Fibroblast of lung (primary cell): ENCODE measurements around the gene KIAA0586. TPM values are rescaled to one million over a fixed set of nuclear protein-coding genes. Genes with fewer than 3 reads are reported as not detected.

Source experiments
- DNase-seq, 2 donors: peaks; one replicate each; pipeline versions ENCODE4 v3.0.0 to v3.0.0-alpha.2; 2010; ENCODE audit warnings: low read depth in 2 of 2
- H2AFZ ChIP-seq: 2 replicates; pipeline ENCODE4 v1.5.1; 2012; ENCODE audit warnings: low read length, control low read depth, inconsistent platforms
- H3K27ac ChIP-seq: 2 replicates; pipeline ENCODE4 v1.5.1; 2011; ENCODE audit warnings: low read length, control low read depth; ENCODE audit not compliant: insufficient read depth
- H3K27me3 ChIP-seq: 2 replicates; pipeline ENCODE4 v1.5.1; 2011; ENCODE audit warnings: mild to moderate bottlenecking, low read length; ENCODE audit not compliant: control insufficient read depth, insufficient read depth
- H3K36me3 ChIP-seq: 2 replicates; pipeline ENCODE4 v1.5.1; 2011; ENCODE audit warnings: low read length; ENCODE audit not compliant: control insufficient read depth, insufficient read depth
- H3K4me1 ChIP-seq: 2 replicates; pipeline ENCODE4 v1.5.1; 2011; ENCODE audit warnings: low read length; ENCODE audit not compliant: control insufficient read depth, insufficient read depth; ENCODE audit errors: extremely low read depth
- H3K4me2 ChIP-seq: 2 replicates; pipeline ENCODE4 v1.5.1; 2011; ENCODE audit warnings: low read length, control low read depth; ENCODE audit not compliant: insufficient read depth; ENCODE audit errors: extremely low read depth
- H3K4me3 ChIP-seq, 4 experiments: fragments of 200-600 bp in 1 of 4; sonication (generic) in 1 of 4; replicated peaks in 1 of 4; 2 replicates each; pipeline ENCODE4 v1.5.1; 2011 to 2016; ENCODE audit warnings: low read length in 4 of 4, low read depth in 3 of 4, mild to moderate bottlenecking in 3 of 4, control low read depth in 2 of 4, inconsistent platforms in 1 of 4, mixed read lengths in 1 of 4; ENCODE audit not compliant: insufficient read depth in 1 of 4; ENCODE audit errors: control extremely low read depth in 1 of 4
- H3K79me2 ChIP-seq: 2 replicates; pipeline ENCODE4 v1.5.1; 2012; ENCODE audit warnings: mild to moderate bottlenecking, low read length, inconsistent platforms; ENCODE audit not compliant: control insufficient read depth, insufficient read depth
- H3K9ac ChIP-seq: 2 replicates; pipeline ENCODE4 v1.5.1; 2011; ENCODE audit warnings: mild to moderate bottlenecking, low read length, control low read depth; ENCODE audit not compliant: insufficient read depth
- H3K9me3 ChIP-seq: 2 replicates; pipeline ENCODE4 v1.5.1; 2012; ENCODE audit warnings: low read depth, low read length; ENCODE audit not compliant: control insufficient read depth, insufficient read depth
- H4K20me1 ChIP-seq: 2 replicates; pipeline ENCODE4 v1.5.1; 2011; ENCODE audit warnings: low read length; ENCODE audit not compliant: control insufficient read depth, insufficient read depth; ENCODE audit errors: extremely low read depth
- EZH2 ChIP-seq: IDR thresholded peaks from 2 replicates; pipeline ENCODE4 v1.5.1; 2012; ENCODE audit warnings: low read length, control low read depth, mild to moderate bottlenecking; ENCODE audit errors: missing control alignments
- polyA plus RNA-seq, 2 donors: library from polyadenylated mRNA; depleted of rRNA in 1 of 2; stranded (reverse) in 1 of 2; unstranded in 1 of 2; fragments of >200 nt; gene quantifications; 2 replicates each; pipeline ENCODE4 v1.2.1, GENCODE V29; 2011 to 2012; ENCODE audit warnings: missing spikeins in 1 of 2
- total RNA-seq: library from RNA; depleted of rRNA; stranded (reverse); fragments of >200 nt; gene quantifications from 2 replicates; pipeline ENCODE4 v1.2.1, GENCODE V29; 2014
- TF ChIP-seq, protein P1 (sequence below), 2 donors: IDR thresholded peaks in 1 of 2; conservative IDR thresholded peaks in 1 of 2; 1 replicate in 1 of 2; 2 replicates in 1 of 2; pipeline ENCODE4 v1.5.1; 2011 to 2012; ENCODE audit warnings: low read length in 2 of 2, control low read depth in 1 of 2, inconsistent platforms in 1 of 2, low read depth in 1 of 2, mild to moderate bottlenecking in 1 of 2

The KIAA0586 gene
- total and polyA plus RNA-seq, 2 donors (not counting 1 experiment from before 2014, with no cell fraction given) = 17.8 to 18.9 TPM

DNA sequence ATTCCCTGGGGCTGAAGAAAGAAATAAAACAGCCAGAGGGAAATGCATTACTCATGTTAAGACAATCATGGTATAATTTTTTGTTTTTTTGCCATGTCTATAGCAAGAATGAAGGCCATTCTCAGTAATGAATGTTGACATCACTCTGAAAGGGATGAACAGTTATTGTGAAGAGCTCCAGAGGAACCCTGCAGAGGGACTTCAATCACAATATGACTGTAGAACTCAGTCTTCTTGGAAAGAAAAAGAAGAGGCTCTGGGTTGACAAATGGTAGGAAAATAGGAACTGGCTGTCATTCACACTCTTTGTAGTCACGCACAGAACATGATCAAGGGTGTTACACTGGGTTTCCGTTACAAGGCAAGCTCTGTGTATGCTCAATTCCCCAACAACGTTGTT lies 136.5 kb downstream of the KIAA0586 start:
- Histone ChIP-seq H3K9ac (no peak overlapping the region), H3K36me3 (no peaks in the 10 kb centered on the region), H3K79me2 (no peaks in the 10 kb centered on the region), H4K20me1 (no peaks in the 10 kb centered on the region), H3K4me3 (no peak overlapping the region), H3K27ac (no peak overlapping the region), H3K4me2 (no peak overlapping the region), H3K9me3 (no peaks in the 10 kb centered on the region), H2AFZ (no peak overlapping the region), H3K27me3 (no peaks in the 10 kb centered on the region), H3K4me1 (no peaks in the 10 kb centered on the region)
- no peak for TF ChIP-seq EZH2
- TF ChIP-seq, protein P1, sequence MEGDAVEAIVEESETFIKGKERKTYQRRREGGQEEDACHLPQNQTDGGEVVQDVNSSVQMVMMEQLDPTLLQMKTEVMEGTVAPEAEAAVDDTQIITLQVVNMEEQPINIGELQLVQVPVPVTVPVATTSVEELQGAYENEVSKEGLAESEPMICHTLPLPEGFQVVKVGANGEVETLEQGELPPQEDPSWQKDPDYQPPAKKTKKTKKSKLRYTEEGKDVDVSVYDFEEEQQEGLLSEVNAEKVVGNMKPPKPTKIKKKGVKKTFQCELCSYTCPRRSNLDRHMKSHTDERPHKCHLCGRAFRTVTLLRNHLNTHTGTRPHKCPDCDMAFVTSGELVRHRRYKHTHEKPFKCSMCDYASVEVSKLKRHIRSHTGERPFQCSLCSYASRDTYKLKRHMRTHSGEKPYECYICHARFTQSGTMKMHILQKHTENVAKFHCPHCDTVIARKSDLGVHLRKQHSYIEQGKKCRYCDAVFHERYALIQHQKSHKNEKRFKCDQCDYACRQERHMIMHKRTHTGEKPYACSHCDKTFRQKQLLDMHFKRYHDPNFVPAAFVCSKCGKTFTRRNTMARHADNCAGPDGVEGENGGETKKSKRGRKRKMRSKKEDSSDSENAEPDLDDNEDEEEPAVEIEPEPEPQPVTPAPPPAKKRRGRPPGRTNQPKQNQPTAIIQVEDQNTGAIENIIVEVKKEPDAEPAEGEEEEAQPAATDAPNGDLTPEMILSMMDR (conservative IDR thresholded peaks at IDR 0.05 in 1 of 2, IDR thresholded peaks at IDR 0.05 in 1 of 2; ENCODE audit: low read depth in 1 of 2, low read length in 2 of 2) = no peak
- no peak for DNase-seq

DNA sequence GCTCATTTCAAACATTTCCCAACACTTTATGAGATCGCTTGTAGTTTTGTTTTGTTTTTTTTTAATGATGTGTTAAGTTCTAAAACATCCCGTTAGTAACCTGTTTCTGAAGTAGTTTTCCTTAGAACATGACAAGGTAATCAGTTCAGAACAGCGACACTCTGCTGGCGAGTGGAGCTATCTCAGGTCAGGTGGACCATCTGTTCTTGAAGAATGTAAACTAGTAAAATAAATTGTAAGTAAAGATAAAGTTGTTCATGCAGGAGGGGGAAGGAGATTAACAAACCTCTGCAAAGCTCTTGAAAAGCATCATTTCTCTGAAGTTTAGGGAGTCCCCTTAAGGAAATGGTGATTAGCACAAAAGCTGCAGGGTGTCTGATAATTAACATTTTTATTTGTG lies 138.3 kb downstream of the KIAA0586 start:
- no peak overlapping the region for H3K4me2 ChIP-seq
- TF ChIP-seq EZH2 = no peak
- TF ChIP-seq, protein P1 (conservative IDR thresholded peaks at IDR 0.05 in 1 of 2, IDR thresholded peaks at IDR 0.05 in 1 of 2; ENCODE audit: low read depth in 1 of 2, low read length in 2 of 2) = no peak
- no peaks in the 10 kb centered on the region for H3K79me2 ChIP-seq
- H3K9me3 ChIP-seq = no peaks in the 10 kb centered on the region
- H3K27ac ChIP-seq = no peak overlapping the region
- H4K20me1 ChIP-seq = no peaks in the 10 kb centered on the region
- no peaks in the 10 kb centered on the region for H3K36me3 ChIP-seq
- no peaks in the 10 kb centered on the region for H3K27me3 ChIP-seq
- H3K4me3 ChIP-seq = no peak overlapping the region
- no peak for DNase-seq
- no peaks in the 10 kb centered on the region for H3K4me1 ChIP-seq
- no peak overlapping the region for H3K9ac ChIP-seq
- no peak overlapping the region for H2AFZ ChIP-seq

DNA sequence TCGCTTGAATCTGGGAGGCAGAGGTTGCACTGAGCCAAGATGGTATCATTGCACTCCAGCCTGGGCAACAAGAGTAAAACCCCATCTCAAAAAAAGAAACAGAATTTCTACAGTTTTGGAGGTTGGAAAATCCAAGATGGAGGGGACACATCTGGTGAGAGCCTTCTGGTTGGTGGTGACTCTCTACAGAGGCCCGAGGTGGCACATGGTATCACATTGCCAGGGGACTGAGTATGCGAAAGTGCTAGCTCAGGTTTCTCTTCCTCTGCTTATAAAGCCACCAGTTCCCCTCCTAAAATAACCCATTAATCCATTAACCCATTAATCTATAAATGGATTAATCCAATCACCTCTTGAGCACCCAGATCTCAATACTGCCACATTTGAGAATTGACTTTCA lies 139.5 kb downstream of the KIAA0586 start:
- DNase-seq = no peak
- no peaks in the 10 kb centered on the region for H3K9me3 ChIP-seq
- H3K4me2 ChIP-seq = no peak overlapping the region
- H3K9ac ChIP-seq = no peak overlapping the region
- no peak overlapping the region for H2AFZ ChIP-seq
- H3K27me3 ChIP-seq = no peaks in the 10 kb centered on the region
- no peaks in the 10 kb centered on the region for H4K20me1 ChIP-seq
- H3K4me1 ChIP-seq = no peaks in the 10 kb centered on the region
- TF ChIP-seq EZH2 = no peak
- TF ChIP-seq, protein P1 (conservative IDR thresholded peaks at IDR 0.05 in 1 of 2, IDR thresholded peaks at IDR 0.05 in 1 of 2; ENCODE audit: low read depth in 1 of 2, low read length in 2 of 2) = no peak
- H3K36me3 ChIP-seq = no peaks in the 10 kb centered on the region
- H3K79me2 ChIP-seq = no peaks in the 10 kb centered on the region
- no peak overlapping the region for H3K27ac ChIP-seq
- no peak overlapping the region for H3K4me3 ChIP-seq
